Panc1 (cell line): ENCODE data around the gene PHRF1.

Source experiments
- POLR2AphosphoS5 ChIP-seq: IDR thresholded peaks from 2 replicates; pipeline ENCODE4 v1.6.1; 2012; ENCODE audit warnings: mild to moderate bottlenecking, low read depth, low read length, moderate library complexity
- SIN3A ChIP-seq: IDR thresholded peaks from 2 replicates; pipeline ENCODE4 v1.6.1; 2012; ENCODE audit warnings: low read depth, mild to moderate bottlenecking, low read length, moderate library complexity, borderline replicate concordance; ENCODE audit not compliant: insufficient read depth
- TF ChIP-seq, protein P1 (sequence below): fragments of 450-650 bp; IDR thresholded peaks from 2 replicates; pipeline ENCODE4 v1.5.1; 2017; ENCODE audit warnings: mild to moderate bottlenecking
- TF ChIP-seq, protein P2 (sequence below), 2 experiments: IDR thresholded peaks; 2 replicates each; pipeline ENCODE4 v1.6.1; 2011 to 2012; ENCODE audit warnings: low read depth in 2 of 2, control low read depth in 1 of 2, low read length in 1 of 2, mild to moderate bottlenecking in 1 of 2, moderate library complexity in 1 of 2; ENCODE audit not compliant: insufficient read depth in 1 of 2

DNA sequence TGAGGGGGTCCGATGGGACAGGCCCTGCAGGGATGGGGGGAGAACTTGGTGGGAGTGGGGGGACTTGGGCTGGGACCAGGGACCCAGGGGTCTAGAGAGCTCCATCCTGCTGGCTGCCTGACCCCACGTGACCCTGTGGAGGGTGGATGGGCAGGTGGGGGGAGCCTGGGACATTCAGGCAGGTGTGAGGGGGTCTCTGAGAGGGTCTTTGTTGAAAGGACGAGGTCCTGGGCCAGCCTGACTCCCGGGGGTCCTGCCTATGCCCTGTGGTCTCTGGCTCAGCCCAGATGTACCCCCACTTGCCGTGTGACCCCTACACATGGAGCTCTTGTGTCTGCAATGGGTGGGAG, 31.5 kb upstream of the PHRF1 start:
- TF ChIP-seq, protein P1, sequence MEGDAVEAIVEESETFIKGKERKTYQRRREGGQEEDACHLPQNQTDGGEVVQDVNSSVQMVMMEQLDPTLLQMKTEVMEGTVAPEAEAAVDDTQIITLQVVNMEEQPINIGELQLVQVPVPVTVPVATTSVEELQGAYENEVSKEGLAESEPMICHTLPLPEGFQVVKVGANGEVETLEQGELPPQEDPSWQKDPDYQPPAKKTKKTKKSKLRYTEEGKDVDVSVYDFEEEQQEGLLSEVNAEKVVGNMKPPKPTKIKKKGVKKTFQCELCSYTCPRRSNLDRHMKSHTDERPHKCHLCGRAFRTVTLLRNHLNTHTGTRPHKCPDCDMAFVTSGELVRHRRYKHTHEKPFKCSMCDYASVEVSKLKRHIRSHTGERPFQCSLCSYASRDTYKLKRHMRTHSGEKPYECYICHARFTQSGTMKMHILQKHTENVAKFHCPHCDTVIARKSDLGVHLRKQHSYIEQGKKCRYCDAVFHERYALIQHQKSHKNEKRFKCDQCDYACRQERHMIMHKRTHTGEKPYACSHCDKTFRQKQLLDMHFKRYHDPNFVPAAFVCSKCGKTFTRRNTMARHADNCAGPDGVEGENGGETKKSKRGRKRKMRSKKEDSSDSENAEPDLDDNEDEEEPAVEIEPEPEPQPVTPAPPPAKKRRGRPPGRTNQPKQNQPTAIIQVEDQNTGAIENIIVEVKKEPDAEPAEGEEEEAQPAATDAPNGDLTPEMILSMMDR: no peak
- TF ChIP-seq, protein P2, sequence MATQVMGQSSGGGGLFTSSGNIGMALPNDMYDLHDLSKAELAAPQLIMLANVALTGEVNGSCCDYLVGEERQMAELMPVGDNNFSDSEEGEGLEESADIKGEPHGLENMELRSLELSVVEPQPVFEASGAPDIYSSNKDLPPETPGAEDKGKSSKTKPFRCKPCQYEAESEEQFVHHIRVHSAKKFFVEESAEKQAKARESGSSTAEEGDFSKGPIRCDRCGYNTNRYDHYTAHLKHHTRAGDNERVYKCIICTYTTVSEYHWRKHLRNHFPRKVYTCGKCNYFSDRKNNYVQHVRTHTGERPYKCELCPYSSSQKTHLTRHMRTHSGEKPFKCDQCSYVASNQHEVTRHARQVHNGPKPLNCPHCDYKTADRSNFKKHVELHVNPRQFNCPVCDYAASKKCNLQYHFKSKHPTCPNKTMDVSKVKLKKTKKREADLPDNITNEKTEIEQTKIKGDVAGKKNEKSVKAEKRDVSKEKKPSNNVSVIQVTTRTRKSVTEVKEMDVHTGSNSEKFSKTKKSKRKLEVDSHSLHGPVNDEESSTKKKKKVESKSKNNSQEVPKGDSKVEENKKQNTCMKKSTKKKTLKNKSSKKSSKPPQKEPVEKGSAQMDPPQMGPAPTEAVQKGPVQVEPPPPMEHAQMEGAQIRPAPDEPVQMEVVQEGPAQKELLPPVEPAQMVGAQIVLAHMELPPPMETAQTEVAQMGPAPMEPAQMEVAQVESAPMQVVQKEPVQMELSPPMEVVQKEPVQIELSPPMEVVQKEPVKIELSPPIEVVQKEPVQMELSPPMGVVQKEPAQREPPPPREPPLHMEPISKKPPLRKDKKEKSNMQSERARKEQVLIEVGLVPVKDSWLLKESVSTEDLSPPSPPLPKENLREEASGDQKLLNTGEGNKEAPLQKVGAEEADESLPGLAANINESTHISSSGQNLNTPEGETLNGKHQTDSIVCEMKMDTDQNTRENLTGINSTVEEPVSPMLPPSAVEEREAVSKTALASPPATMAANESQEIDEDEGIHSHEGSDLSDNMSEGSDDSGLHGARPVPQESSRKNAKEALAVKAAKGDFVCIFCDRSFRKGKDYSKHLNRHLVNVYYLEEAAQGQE (IDR thresholded peaks at IDR 0.05; ENCODE audit: insufficient read depth in 1 of 2, low read depth in 2 of 2, low read length in 1 of 2): no peak
- TF ChIP-seq SIN3A (no peak), POLR2AphosphoS5 (no peak)
